Measurements from ENCODE around the gene ITGB2. TPM values are rescaled to one million over a fixed set of nuclear protein-coding genes. Genes with fewer than 3 reads are reported as not detected.

The ITGB2 gene
- polyA plus RNA-seq, 1 of the 3 experiments (the other 2 are of a cell fraction), result 0.77 TPM

DNA sequence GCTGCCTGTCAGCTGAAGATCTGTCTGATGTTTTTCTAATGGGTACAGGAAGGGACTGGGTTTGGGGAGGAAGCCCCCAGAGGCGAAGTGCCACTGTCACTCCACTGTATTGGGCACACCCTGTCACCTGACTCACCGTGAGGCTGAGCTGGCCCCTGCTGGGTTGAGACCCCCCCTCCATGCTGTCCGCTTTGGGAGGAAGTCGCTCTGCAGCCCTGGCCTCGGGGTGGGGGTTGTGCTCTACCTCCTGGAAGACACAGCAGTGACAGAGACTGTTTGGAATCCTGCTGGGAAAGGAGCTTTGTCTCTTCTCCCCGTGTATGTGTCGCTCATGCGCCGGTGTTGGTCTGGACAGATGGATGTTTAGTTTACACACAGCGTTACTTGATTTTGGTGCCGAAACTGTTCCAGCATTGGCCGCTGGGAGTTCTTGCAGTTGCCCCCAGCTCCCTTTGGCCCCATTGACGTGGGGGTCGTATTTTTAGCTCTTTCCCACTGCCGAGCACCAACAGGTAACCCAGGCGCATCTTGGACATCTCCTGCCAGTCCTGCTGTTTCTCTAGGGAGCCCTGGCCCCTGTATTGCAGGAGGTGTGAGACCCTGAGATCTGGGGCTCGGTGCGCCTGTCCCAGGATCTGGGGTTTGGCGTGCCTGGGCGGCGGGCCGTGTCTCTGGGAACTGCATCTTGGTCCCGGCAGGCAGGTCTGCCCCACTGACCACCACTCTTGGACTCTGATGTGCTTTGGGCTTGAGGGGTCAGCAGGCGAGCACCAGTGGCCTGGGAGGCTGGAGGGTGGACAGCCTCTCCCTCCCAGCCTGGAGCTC is 49.4 kb upstream of the ITGB2 start:
- Histone ChIP-seq H3K9me2 (no peaks in the 10 kb centered on the region), H3K27me3 (ENCODE audit: insufficient read depth) (no peaks in the 10 kb centered on the region), H3K36me3 (replicated peaks in 1 of 2; ENCODE audit: control insufficient read depth in 1 of 2, insufficient read depth in 2 of 2, low read length in 1 of 2) (peaks cover 7 to 25% of the 10 kb centered on the region in 2 experiments), H3K4me2 (peak overlapping the region; percentile 23; the same call in 1 of the 2 replicates), H2AFZ (ENCODE audit: low read depth) (no peak overlapping the region), H3F3A (replicated peaks; ENCODE audit: insufficient read depth) (no peaks in the 10 kb centered on the region), H3K9ac (no peak overlapping the region), H4K20me1 (ENCODE audit: insufficient read depth) (no peaks in the 10 kb centered on the region), H3K4me1 (ENCODE audit: control insufficient read depth in 1 of 2, insufficient read depth in 2 of 2, low read depth in 1 of 2, low read length in 1 of 2) (peaks cover 19 to 20% of the 10 kb centered on the region in 2 experiments; a peak in 3 of 4 replicates), H3K27ac (ENCODE audit: low read depth in 2 of 2, low read length in 1 of 2) (peak overlapping the region in 1 of 2 experiments; percentile 44; a peak in 2 of 4 replicates), H3K9me3 (no peaks in the 10 kb centered on the region), H3K79me2 (ENCODE audit: insufficient read depth) (peaks cover 14% of the 10 kb centered on the region; the same call in 1 of the 2 replicates), H3K4me3 (ENCODE audit: low read depth in 2 of 2, low read length in 1 of 2) (no peak overlapping the region)
- CTCF ChIA-PET, result interaction anchor here (0.7 to 1.5 kb wide), 5 partner anchors 15 to 170 kb away, joined by 3 to 4 read pairs (median 3); no protein-coding TSS in a partner anchor
- WGBS (ENCODE audit: low lambda C conversion rate), result 65% methylated on average over 17 of the region's 24 CpGs
- POLR2A ChIA-PET, result interaction anchor here (0.8 kb wide), 1 partner anchor 96 kb away, joined by 3 read pairs; the partner anchor contains the start of gene PTTG1IP
- no peak for TF ChIP-seq EP300 (IDR thresholded peaks at IDR 0.05; ENCODE audit: borderline replicate concordance in 1 of 2, low read depth in 1 of 2, low read length in 1 of 2)
- TF ChIP-seq, protein P1, sequence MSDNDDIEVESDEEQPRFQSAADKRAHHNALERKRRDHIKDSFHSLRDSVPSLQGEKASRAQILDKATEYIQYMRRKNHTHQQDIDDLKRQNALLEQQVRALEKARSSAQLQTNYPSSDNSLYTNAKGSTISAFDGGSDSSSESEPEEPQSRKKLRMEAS (IDR thresholded peaks at IDR 0.05; ENCODE audit: low read depth), result no peak
- TF ChIP-seq POLR2AphosphoS5 (IDR thresholded peaks at IDR 0.05; ENCODE audit: low read depth, low read length), result no peak
- no peak for TF ChIP-seq TEAD4 (IDR thresholded peaks at IDR 0.05; ENCODE audit: borderline replicate concordance, insufficient read depth)
- DNase-seq, result no peak

DNA sequence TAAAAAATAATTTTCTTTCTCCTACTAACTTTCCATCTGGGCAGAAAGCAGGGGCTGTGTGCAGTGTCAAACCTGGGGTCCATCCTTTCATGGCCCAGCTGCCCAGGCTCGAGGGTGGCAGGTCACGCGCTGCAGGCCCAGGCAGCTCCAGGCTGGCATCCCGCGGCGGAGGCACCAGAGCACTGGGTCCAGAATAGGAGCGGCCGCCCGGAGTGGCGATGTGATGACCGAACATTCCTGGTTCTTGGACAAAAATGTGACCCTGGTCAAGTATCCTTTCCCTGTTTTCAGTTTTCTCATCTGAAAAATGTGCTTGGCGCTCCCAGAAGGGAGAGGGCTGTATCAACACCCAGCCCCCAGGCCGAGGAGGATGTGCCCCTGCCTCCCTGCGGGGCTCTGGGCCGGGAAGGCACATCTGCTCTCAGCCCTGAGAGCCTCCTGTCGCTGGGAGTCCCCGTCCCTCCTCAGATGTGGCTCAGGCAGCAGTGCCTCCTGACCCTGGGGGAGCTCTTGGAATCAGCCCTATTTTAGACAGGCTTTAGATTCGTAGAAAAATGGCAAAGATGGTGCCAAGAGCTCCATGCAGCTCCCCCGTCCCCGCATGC is 48.5 kb upstream of the ITGB2 start:
- ChIA-PET CTCF (interaction anchor here (1.4 to 1.5 kb wide), 2 partner anchors 16 to 171 kb away, joined by 4 read pairs; no protein-coding TSS in a partner anchor), POLR2A (no interaction called here)
- TF ChIP-seq, protein P2, sequence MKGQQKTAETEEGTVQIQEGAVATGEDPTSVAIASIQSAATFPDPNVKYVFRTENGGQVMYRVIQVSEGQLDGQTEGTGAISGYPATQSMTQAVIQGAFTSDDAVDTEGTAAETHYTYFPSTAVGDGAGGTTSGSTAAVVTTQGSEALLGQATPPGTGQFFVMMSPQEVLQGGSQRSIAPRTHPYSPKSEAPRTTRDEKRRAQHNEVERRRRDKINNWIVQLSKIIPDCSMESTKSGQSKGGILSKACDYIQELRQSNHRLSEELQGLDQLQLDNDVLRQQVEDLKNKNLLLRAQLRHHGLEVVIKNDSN (IDR thresholded peaks at IDR 0.05; ENCODE audit: borderline replicate concordance, low read depth), result no peak
- TF ChIP-seq NRF1 (IDR thresholded peaks at IDR 0.05; ENCODE audit: low read depth, low read length) (no peak), ELF1 (IDR thresholded peaks at IDR 0.05) (no peak), GABPA (IDR thresholded peaks at IDR 0.05; ENCODE audit: low read depth) (no peak), MEF2A (IDR thresholded peaks at IDR 0.05; ENCODE audit: borderline replicate concordance, low read depth) (no peak), RXRA (IDR thresholded peaks at IDR 0.05; ENCODE audit: borderline replicate concordance, low read depth) (no peak), CHD2 (IDR thresholded peaks at IDR 0.05; ENCODE audit: low read length, partially characterized antibody) (no peak)
- H3K9me2 ChIP-seq, result no peaks in the 10 kb centered on the region
- peaks cover 23% of the 10 kb centered on the region; the same call in 1 of the 2 replicates for H3K79me2 ChIP-seq (ENCODE audit: insufficient read depth)
- H3K4me1 ChIP-seq (ENCODE audit: control insufficient read depth in 1 of 2, insufficient read depth in 2 of 2, low read depth in 1 of 2, low read length in 1 of 2), result peaks cover 19 to 20% of the 10 kb centered on the region in 2 experiments; a peak in 3 of 4 replicates
- no peaks in the 10 kb centered on the region for H3F3A ChIP-seq (replicated peaks; ENCODE audit: insufficient read depth)
- no peaks in the 10 kb centered on the region for H3K9me3 ChIP-seq
- H3K4me2 ChIP-seq, result peak overlapping the region; percentile 23; the same call in 1 of the 2 replicates
- no peak overlapping the region for H3K4me3 ChIP-seq (ENCODE audit: low read depth in 2 of 2, low read length in 1 of 2)
- WGBS (ENCODE audit: low lambda C conversion rate), result 93% methylated on average over 17 of the region's 20 CpGs
- peaks cover 10 to 26% of the 10 kb centered on the region in 2 experiments for H3K36me3 ChIP-seq (replicated peaks in 1 of 2; ENCODE audit: control insufficient read depth in 1 of 2, insufficient read depth in 2 of 2, low read length in 1 of 2)
- H4K20me1 ChIP-seq (ENCODE audit: insufficient read depth), result no peaks in the 10 kb centered on the region
- H3K27ac ChIP-seq (ENCODE audit: low read depth in 2 of 2, low read length in 1 of 2), result peak overlapping the region in 1 of 2 experiments; percentile 44; a peak in 2 of 4 replicates
- H2AFZ ChIP-seq (ENCODE audit: low read depth), result no peak overlapping the region
- no peak for DNase-seq
- no peaks in the 10 kb centered on the region for H3K27me3 ChIP-seq (ENCODE audit: insufficient read depth)
- no peak overlapping the region for H3K9ac ChIP-seq
